H9 (cell line): ENCODE measurements around the gene CENPP. TPM values are rescaled to one million over a fixed set of nuclear protein-coding genes. Genes with fewer than 3 reads are reported as not detected.
A peak's percentile ranks its signal among the peaks of the same experiment; 100 is the strongest.

Source experiments
- DNase-seq: peaks from one replicate; pipeline ENCODE4 v3.0.0-alpha.2; 2017
- H2AFZ ChIP-seq: one replicate; pipeline ENCODE4 v1.6.1; 2013; ENCODE audit warnings: mild to moderate bottlenecking, low read length, control low read depth, moderate library complexity
- H2AK5ac ChIP-seq: 2 replicates; pipeline ENCODE4 v1.6.1; 2013; ENCODE audit warnings: low read length, control low read depth, mixed read lengths; ENCODE audit not compliant: insufficient read length
- H2BK120ac ChIP-seq: one replicate; pipeline ENCODE4 v1.6.1; 2013; ENCODE audit warnings: low read depth, mild to moderate bottlenecking, low read length, control low read depth, inconsistent platforms; ENCODE audit not compliant: poor library complexity, severe bottlenecking
- H2BK12ac ChIP-seq: 2 replicates; pipeline ENCODE4 v1.6.1; 2013; ENCODE audit warnings: low read length, control low read depth, mixed read lengths, low read depth; ENCODE audit not compliant: insufficient read length
- H2BK15ac ChIP-seq: 2 replicates; pipeline ENCODE4 v1.6.1; 2013; ENCODE audit warnings: low read depth, low read length, control low read depth
- H2BK20ac ChIP-seq: one replicate; pipeline ENCODE4 v1.6.1; 2013; ENCODE audit warnings: low read depth, mild to moderate bottlenecking, low read length, control low read depth, inconsistent platforms; ENCODE audit not compliant: poor library complexity, severe bottlenecking
- H2BK5ac ChIP-seq: 2 replicates; pipeline ENCODE4 v1.6.1; 2013; ENCODE audit warnings: low read length, control low read depth, mixed read lengths; ENCODE audit not compliant: insufficient read length
- H3K14ac ChIP-seq: 2 replicates; pipeline ENCODE4 v1.6.1; 2013; ENCODE audit warnings: low read length, control low read depth; ENCODE audit not compliant: insufficient read depth
- H3K18ac ChIP-seq: 2 replicates; pipeline ENCODE4 v1.6.1; 2013; ENCODE audit warnings: low read depth, mild to moderate bottlenecking, mixed read lengths, low read length, control low read depth; ENCODE audit not compliant: insufficient read length
- H3K23ac ChIP-seq: 2 replicates; pipeline ENCODE4 v1.6.1; 2013; ENCODE audit warnings: low read length, control low read depth, mixed read lengths, low read depth; ENCODE audit not compliant: insufficient read length
- H3K23me2 ChIP-seq: 2 replicates; pipeline ENCODE4 v1.6.1; 2013; ENCODE audit warnings: low read depth, mild to moderate bottlenecking, mixed read lengths, low read length, control low read depth; ENCODE audit not compliant: insufficient read length, poor library complexity, severe bottlenecking
- H3K27ac ChIP-seq: 2 replicates; pipeline ENCODE4 v1.5.1; 2013; ENCODE audit warnings: low read length, control low read depth, mixed read lengths, low read depth; ENCODE audit not compliant: insufficient read length
- H3K27me3 ChIP-seq: 2 replicates; pipeline ENCODE4 v1.6.1; 2013; ENCODE audit warnings: low read length, control low read depth, inconsistent platforms; ENCODE audit not compliant: insufficient read depth
- H3K4ac ChIP-seq: 2 replicates; pipeline ENCODE4 v1.6.1; 2013; ENCODE audit warnings: low read depth, mild to moderate bottlenecking, control low read depth, inconsistent platforms, low read length, moderate library complexity
- H3K4me1 ChIP-seq: 2 replicates; pipeline ENCODE4 v1.6.1; 2013; ENCODE audit warnings: low read length, control low read depth, inconsistent platforms; ENCODE audit not compliant: insufficient read depth
- H3K4me2 ChIP-seq: 2 replicates; pipeline ENCODE4 v1.6.1; 2013; ENCODE audit warnings: low read length, control low read depth, mixed read lengths; ENCODE audit not compliant: insufficient read length, insufficient read depth
- H3K56ac ChIP-seq: 2 replicates; pipeline ENCODE4 v1.6.1; 2013; ENCODE audit warnings: low read depth, mild to moderate bottlenecking, mixed read lengths, low read length, control low read depth; ENCODE audit not compliant: insufficient read length
- H3K79me1 ChIP-seq: 2 replicates; pipeline ENCODE4 v1.6.1; 2013; ENCODE audit warnings: low read depth, mild to moderate bottlenecking, moderate library complexity, low read length, control low read depth, inconsistent platforms; ENCODE audit not compliant: insufficient read depth, poor library complexity, severe bottlenecking
- H3K79me2 ChIP-seq: 2 replicates; pipeline ENCODE4 v1.6.1; 2013; ENCODE audit warnings: low read length, control low read depth, inconsistent platforms; ENCODE audit not compliant: insufficient read depth
- H3K9ac ChIP-seq: 2 replicates; pipeline ENCODE4 v1.6.1; 2013; ENCODE audit warnings: low read length, control low read depth, mixed read lengths; ENCODE audit not compliant: insufficient read length; ENCODE audit errors: extremely low read depth
- H3K9me3 ChIP-seq: one replicate; pipeline ENCODE4 v1.6.1; 2013; ENCODE audit warnings: low read depth, low read length, inconsistent platforms; ENCODE audit not compliant: control insufficient read depth
- H3T11ph ChIP-seq: one replicate; pipeline ENCODE4 v1.6.1; 2013; ENCODE audit warnings: mild to moderate bottlenecking, low read length, control low read depth, inconsistent platforms
- H4K20me1 ChIP-seq: one replicate; pipeline ENCODE4 v1.6.1; 2013; ENCODE audit not compliant: control insufficient read depth, insufficient read length, insufficient read depth
- H4K5ac ChIP-seq: 2 replicates; pipeline ENCODE4 v1.6.1; 2013; ENCODE audit warnings: low read depth, mild to moderate bottlenecking, mixed read lengths, low read length, control low read depth; ENCODE audit not compliant: insufficient read length
- H4K8ac ChIP-seq: replicated peaks from 2 replicates; pipeline ENCODE4 v1.6.1; 2013; ENCODE audit warnings: low read length, control low read depth, mixed read lengths, low read depth; ENCODE audit not compliant: insufficient read length
- H4K91ac ChIP-seq: 2 replicates; pipeline ENCODE4 v1.6.1; 2013; ENCODE audit warnings: low read depth, mild to moderate bottlenecking, moderate library complexity, mixed read lengths, low read length, control low read depth; ENCODE audit not compliant: insufficient read length
- H3K27ac Mint-ChIP-seq, 3 experiments: 2 replicates in 2 of 3; 3 replicates in 1 of 3; pipeline ENCODE4 v1.8.0; 2020 to 2021; ENCODE audit warnings: mixed read lengths in 3 of 3, mild to moderate bottlenecking in 1 of 3, moderate library complexity in 1 of 3
- H3K27me3 Mint-ChIP-seq: 2 replicates; pipeline ENCODE4 v1.8.0; 2021; ENCODE audit warnings: low read depth, mild to moderate bottlenecking, moderate library complexity, mixed read lengths
- H3K36me3 Mint-ChIP-seq, 3 experiments: 2 replicates in 2 of 3; 3 replicates in 1 of 3; pipeline ENCODE4 v1.8.0; 2020 to 2021; ENCODE audit warnings: low read depth in 3 of 3, mixed read lengths in 3 of 3; ENCODE audit not compliant: insufficient read depth in 1 of 3
- H3K4me1 Mint-ChIP-seq, 2 experiments: 2 replicates each; pipeline ENCODE4 v1.8.0; 2020; ENCODE audit warnings: mixed read lengths in 2 of 2
- H3K4me3 Mint-ChIP-seq, 2 experiments: 2 replicates in 1 of 2; 3 replicates in 1 of 2; pipeline ENCODE4 v1.8.0; 2020 to 2021; ENCODE audit warnings: mild to moderate bottlenecking in 2 of 2, mixed read lengths in 2 of 2, moderate library complexity in 1 of 2
- H3K9me3 Mint-ChIP-seq, 2 experiments: 2 replicates in 1 of 2; 3 replicates in 1 of 2; pipeline ENCODE4 v1.8.0; 2020; ENCODE audit warnings: mild to moderate bottlenecking in 2 of 2, mixed read lengths in 2 of 2, moderate library complexity in 1 of 2
- WGBS: extraction: QIAGEN DNeasy Blood & Tissue Kit; methylation state at CpG from one replicate; pipeline ENCODE4 v1.1.7; 2013; ENCODE audit warnings: missing lambda C conversion rate, low lambda C conversion rate, mixed read lengths; ENCODE audit not compliant: insufficient read length; ENCODE audit errors: extremely low coverage; 5-methylcytosine and 5-hydroxymethylcytosine counted together
- total RNA-seq: library from RNA; stranded (reverse); gene quantifications from 2 replicates; pipeline ENCODE4 v1.2.1, GENCODE V29; 2021
- TF ChIP-seq, protein P1 (sequence below): fragments of 200-600 bp; sonication (generic); conservative IDR thresholded peaks from 3 replicates; pipeline ENCODE4 v1.8.0; 2021; ENCODE audit warnings: antibody characterized with exemption, mild to moderate bottlenecking

The CENPP gene
- total RNA-seq, 1 experiment from 2014 or later: 9.1 TPM

DNA sequence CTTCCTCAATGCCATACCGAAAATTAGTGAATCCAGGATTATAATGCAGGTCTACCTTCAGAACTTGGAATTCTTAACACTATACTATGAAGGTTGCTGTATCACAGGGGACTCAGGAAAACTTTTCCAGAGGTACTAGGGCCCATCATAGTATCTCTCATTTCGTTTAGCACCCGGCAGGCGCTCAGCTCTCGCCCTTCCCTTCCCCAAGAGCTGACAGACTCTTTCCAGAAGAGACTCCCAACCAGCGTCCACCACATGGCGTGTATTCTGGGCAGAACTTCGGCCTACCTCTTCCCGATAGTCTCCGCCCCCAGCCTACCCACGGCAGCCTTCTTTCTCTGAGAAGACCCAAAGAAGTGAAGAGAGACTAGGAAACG, 874 bp upstream of the CENPP start:
- no peaks in the 10 kb centered on the region for H3K4me1 ChIP-seq
- TF ChIP-seq, protein P1, sequence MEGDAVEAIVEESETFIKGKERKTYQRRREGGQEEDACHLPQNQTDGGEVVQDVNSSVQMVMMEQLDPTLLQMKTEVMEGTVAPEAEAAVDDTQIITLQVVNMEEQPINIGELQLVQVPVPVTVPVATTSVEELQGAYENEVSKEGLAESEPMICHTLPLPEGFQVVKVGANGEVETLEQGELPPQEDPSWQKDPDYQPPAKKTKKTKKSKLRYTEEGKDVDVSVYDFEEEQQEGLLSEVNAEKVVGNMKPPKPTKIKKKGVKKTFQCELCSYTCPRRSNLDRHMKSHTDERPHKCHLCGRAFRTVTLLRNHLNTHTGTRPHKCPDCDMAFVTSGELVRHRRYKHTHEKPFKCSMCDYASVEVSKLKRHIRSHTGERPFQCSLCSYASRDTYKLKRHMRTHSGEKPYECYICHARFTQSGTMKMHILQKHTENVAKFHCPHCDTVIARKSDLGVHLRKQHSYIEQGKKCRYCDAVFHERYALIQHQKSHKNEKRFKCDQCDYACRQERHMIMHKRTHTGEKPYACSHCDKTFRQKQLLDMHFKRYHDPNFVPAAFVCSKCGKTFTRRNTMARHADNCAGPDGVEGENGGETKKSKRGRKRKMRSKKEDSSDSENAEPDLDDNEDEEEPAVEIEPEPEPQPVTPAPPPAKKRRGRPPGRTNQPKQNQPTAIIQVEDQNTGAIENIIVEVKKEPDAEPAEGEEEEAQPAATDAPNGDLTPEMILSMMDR: no peak
- H3K23me2 ChIP-seq: no peaks in the 10 kb centered on the region
- H2BK12ac ChIP-seq: no peak overlapping the region
- DNase-seq: no peak
- peak overlapping the region; percentile 70 for H3K9ac ChIP-seq
- WGBS: no CpG with 5 or more reads among the region's 12 CpGs
- peak overlapping the region; percentile 99 for H3K27ac Mint-ChIP-seq
- H4K8ac ChIP-seq: no peak overlapping the region
- H3K4me3 Mint-ChIP-seq: peak overlapping the region; percentile 99
- no peaks in the 10 kb centered on the region for H3K79me1 ChIP-seq
- peaks cover 19 to 21% of the 10 kb centered on the region in 2 experiments for H3K4me1 Mint-ChIP-seq
- H3K27ac ChIP-seq: no peak overlapping the region
- no peaks in the 10 kb centered on the region for H3K9me3 ChIP-seq
- peaks cover 8 to 28% (median 22%) of the 10 kb centered on the region in 3 experiments; a peak in 6 of 7 replicates for H3K36me3 Mint-ChIP-seq
- no peaks in the 10 kb centered on the region; the same call in 1 of the 2 replicates for H3K27me3 Mint-ChIP-seq
- H3K23ac ChIP-seq: no peak overlapping the region
- H3K4me2 ChIP-seq: peak overlapping the region; percentile 63
- no peak overlapping the region for H3K56ac ChIP-seq
- H3K27me3 ChIP-seq: no peaks in the 10 kb centered on the region
- H3K4ac ChIP-seq: no peak overlapping the region
- H2BK5ac ChIP-seq: no peak overlapping the region
- no peak overlapping the region for H2BK15ac ChIP-seq
- no peak overlapping the region for H2BK20ac ChIP-seq
- H4K20me1 ChIP-seq: no peaks in the 10 kb centered on the region
- no peaks in the 10 kb centered on the region; a peak in 1 of 5 replicates for H3K9me3 Mint-ChIP-seq
- H2AK5ac ChIP-seq: no peak overlapping the region
- H3K14ac ChIP-seq: peak overlapping the region; percentile 51; the same call in 1 of the 2 replicates
- H3K79me2 ChIP-seq: peaks cover 6% of the 10 kb centered on the region; the same call in 1 of the 2 replicates
- no peak overlapping the region for H2BK120ac ChIP-seq
- H4K91ac ChIP-seq: no peak overlapping the region
- no peak overlapping the region for H4K5ac ChIP-seq
- H3T11ph ChIP-seq: no peak overlapping the region
- no peak overlapping the region for H2AFZ ChIP-seq
- no peak overlapping the region for H3K18ac ChIP-seq
